Middle frontal gyrus (tissue), 1 donor: Measurements from ENCODE around the gene IGSF22.

Experiments used
- DNase-seq: peaks from one replicate; pipeline ENCODE4 v3.0.0-alpha.2; 2015; ENCODE audit warnings: low spot score; ENCODE audit errors: extremely low spot score

Gene IGSF22

DNA sequence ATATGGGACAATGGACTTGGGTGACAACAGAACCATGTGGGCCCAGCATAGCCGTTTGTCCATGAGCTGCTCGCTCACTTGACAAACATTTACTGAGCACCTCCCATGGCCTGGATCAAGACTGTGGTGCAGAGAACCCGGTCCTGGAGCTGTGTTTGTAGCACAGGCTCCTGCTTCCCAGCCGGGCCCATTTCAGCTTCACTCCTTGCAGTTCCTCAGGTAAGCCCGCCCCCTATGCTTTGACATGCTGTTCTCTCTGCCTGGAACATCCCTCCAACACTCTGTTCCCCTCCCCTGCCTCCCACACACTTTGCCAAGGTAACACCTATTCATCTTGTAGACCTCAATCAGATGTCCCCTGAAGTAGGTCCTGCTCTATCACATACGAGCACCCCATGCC lies 19.3 kb upstream of the IGSF22 start:
- no peak for DNase-seq

DNA sequence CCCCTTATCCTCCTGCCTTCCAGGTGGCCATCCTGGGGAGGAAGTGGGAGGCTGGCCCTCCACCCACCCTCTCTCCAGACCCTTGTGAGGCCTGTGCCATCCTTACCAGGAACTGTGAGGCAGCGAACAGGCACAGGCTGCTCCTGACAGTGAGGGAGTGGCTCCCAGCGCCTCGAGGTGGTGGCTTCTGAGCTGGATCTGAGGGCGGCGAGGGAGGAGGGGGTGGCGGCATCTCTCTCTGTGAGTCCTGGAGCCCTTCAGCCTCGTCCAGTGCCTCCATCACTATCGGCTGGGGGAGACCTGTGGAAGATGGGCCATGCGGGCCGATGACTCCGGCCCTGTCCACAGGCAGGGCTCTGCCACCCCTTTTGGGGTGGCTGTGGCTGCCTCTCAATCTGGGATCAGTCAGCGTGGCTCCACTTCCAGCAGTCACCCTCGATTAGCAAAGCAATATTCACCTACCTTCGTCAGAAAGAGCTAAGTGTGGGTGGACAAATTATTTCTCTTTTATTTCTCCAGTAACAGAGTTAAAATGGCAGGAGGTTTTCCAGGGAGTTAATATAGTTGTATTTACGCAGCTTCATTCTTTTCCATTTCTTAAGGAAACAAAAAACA lies 18.0 kb upstream of the IGSF22 start:
- no peak for DNase-seq

DNA sequence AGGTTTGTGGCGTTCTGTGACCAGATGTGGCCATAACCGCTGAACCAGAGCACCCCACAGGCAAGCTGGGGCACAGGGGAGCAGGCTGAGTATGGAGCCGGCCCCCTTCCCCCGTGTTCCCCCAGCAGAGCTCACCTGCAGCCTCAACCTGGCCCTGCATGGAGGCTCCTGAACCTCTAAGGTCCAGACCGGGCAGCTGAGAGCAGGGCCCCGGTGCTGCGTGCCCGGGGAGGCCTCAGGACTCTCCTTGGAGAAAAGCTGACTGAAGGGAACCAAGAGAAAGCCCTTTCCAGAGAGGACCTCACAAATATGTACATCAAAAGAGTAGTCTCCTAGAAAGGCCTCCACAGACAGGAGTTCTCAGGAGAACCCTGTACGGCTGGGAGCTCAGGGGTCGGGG lies 17.4 kb upstream of the IGSF22 start:
- DNase-seq, result no peak

DNA sequence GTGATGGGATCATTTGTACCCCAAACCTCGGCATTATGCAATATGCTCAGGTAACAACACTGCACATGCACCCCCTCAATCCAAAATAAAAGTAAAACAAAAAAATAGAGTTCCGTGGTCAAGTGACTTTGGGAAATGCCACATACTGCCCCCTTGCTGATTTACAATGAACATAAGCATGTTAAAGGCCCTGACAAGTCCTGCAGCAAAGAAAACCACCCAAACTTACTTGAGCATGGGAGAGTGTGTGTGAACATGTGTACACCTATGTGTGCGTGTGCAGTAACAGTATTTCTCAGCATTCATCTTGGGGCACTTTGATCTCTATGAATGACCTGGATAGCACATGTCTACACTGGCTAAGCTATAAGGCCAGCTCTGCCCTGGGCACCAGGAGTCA lies 15.8 kb upstream of the IGSF22 start:
- no peak for DNase-seq

DNA sequence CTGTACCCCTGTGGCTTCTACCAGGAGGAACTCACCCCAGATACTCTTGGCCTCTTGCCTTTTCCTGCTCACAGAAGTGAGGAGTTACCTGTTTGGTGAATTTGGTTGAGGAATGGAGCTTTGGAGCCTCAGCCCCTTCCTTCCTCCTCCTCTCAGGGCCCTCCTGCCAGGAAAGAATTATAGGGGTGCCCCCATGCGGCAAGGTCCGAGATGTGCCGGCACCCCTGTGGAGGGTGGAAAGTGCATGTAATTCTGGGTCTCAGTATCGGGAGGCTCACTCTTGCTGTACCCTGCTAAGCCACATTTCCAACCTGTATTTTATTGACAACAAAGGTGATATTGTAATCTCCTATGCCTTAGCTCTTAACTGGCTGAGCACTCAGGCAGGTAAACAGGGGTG lies 13.7 kb upstream of the IGSF22 start:
- no peak for DNase-seq

DNA sequence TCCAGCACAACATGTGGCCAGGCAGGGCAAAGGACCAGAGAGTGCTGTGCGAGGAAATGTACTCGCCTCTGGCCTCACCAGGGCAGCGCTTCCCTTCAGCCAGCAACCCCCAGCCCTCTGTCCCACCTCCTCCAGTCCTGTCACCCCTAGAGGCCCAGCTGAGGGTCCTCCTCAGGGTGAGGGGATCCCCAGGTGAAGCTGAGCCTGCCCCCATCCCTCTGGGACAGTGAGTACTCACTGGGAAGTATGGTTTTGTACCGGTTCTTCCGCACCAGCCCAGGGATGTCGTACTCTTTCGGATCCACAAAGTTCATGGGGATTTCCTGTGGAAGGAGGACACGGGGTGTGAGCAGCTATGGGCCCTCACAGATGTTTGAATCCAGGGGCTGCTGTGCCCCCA lies 11.7 kb upstream of the IGSF22 start:
- no peak for DNase-seq

DNA sequence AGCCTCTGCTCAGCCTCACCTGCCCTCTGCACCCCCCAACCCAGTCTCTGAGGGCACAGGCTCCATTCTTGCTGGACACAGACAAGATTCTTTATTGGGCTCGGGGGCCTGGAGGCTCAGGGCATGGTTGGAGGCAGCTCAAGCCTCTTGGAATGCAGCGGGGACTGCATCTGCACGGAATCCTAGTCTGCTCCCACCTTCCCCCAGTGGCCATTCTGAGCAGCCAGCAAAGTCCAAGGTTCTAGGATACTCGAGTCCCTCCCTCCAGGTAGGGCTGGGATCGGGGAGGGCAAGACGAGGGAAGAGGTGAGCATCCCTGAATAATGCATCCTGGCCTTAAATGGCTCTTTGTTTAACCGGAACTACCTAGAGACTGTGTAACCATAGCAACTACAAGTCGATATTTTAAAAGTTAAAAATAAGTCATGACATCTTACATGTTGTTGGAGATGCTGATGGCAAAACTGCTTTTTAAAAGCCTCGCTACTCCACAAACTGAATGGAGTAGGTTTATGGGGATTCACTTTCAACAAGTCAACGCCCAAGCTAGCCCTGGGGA lies 10.7 kb upstream of the IGSF22 start:
- DNase-seq, result no peak

DNA sequence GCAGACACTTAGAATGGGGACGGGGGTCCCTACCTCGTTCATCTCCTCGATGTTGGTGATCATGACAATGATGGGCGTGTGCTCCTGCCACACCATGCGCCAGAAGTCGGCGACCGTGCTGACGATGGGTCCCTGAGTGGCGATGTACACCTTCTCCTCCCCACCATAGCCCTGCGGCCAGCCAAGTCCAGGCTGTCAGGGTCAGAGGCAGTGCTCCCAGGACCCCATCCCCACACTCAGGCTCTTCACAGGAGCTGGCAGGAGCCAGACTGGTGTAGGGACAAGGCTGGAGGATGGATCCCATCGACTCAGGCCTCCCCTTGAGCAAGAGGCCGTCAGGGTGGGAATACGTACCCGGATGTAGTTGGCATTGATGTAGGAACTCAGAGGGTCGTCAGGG lies 7.2 kb upstream of the IGSF22 start:
- DNase-seq, result no peak

DNA sequence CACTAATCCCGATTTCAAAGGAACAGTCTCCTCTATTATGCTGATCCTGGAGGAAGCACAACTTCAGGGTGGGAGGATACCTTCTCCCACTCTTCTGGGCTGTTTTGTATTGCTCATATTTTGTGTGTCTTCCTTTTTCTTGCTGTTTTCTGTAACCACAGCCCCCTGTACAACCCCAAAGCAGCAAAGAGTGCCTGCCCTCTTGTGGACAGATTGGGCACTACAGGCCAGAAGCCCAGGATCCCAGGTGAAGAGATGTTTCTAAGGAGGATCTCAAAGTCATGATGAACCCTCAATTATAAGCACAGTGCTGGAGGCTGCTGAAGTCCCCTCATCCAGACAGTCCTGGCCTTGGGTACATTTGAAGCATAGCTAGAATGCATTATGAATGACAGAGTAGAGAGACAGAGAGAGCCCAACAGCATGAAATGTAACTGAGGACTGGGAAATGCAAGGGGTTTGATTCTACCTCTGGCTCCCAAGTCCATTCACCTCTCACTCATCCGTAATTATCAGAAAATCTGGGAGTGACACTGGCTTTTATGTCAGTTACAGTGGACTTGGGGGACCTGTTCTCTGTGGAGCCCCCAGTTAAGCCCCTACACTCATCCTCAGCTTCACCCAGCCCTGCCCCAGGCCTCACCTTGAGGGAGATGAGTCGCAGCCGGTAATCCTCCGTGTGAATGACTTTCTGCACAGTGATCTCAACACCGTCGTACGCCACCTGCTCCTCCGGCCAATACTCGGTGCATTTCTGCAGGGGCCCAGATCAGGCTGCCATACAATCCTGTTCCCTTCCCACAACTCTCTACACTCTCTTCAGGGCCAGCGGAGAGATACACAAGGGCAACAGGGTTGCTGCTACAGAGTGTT lies 6.2 kb upstream of the IGSF22 start:
- DNase-seq, result no peak

DNA sequence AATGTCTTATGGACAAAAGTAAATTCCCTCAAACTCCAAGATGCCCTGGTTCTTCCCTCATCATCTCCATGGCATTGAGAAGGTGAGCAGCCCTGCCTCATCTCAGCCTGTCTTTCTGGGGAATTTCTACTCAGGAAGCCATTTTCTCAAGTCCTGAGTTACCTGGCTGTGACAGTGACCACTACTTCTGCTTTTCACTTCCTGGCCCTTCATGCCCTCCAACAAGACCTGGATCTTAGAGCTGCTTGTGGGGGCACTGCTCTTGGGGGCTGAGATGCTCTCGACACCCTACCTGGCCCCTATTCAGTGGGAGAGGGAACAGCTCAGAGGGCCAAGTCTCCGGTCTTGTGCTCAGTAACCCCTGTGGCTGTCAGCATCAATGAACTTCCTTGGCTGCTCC lies 5.5 kb upstream of the IGSF22 start:
- no peak for DNase-seq

DNA sequence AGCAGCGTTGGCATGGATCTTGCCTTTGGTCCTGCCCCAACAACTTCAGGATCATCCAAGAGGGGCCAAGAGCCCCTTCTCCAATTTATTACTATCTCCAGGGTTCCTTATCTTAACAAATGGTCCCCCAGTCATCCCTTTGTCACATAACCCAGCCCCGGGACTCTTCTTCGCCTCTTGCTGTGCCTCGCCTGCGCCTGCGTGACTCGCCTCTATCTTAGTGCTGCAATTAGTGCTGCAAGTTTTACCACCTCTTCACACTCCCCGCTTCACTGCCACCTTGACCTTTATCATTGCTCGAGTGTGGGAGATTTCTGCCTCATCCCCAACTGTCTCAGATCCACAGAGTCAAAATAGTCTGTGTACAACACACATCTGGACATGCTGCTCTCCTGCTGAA lies 4.0 kb upstream of the IGSF22 start:
- DNase-seq, result no peak

DNA sequence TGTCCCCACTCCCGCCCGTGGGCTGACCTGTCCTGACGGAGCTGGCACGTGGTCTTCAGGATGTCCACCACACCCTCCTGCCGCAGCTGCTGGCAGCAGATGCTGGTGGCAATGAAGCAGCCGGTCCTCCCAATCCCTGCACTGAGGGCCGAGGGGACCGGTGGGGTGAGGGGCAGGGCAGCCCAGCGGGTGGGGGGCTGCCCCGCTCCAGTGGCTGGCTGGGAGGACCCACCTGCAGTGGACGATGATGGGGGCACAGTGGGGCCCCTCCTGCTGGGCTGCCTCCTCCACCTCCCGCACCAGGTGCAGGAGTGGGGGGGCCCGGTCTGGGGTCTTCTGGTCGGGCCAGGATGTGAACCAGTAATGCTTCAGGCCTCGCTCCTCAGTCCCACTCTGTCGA lies 3.4 kb upstream of the IGSF22 start:
- no peak for DNase-seq

DNA sequence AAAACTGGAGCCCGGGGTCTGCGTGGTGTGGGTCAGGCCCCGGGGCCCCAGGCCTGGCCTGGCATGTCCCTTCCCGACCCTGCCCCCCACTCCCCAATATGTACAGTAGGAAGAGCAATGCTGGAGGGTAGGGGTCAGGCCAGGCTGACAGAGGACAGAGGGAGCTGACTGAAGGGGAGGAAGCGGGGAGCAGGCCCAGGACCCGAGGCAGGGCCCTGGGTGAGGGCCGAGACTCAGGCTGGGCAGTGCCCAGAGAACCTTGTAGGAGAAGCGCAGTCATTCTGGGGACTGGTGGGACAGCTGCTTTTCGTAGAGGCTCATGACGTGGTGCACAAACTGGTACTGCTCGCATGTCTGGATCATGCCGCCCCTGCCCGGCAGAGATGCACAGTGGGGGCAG lies 2.7 kb upstream of the IGSF22 start:
- DNase-seq, result no peak

DNA sequence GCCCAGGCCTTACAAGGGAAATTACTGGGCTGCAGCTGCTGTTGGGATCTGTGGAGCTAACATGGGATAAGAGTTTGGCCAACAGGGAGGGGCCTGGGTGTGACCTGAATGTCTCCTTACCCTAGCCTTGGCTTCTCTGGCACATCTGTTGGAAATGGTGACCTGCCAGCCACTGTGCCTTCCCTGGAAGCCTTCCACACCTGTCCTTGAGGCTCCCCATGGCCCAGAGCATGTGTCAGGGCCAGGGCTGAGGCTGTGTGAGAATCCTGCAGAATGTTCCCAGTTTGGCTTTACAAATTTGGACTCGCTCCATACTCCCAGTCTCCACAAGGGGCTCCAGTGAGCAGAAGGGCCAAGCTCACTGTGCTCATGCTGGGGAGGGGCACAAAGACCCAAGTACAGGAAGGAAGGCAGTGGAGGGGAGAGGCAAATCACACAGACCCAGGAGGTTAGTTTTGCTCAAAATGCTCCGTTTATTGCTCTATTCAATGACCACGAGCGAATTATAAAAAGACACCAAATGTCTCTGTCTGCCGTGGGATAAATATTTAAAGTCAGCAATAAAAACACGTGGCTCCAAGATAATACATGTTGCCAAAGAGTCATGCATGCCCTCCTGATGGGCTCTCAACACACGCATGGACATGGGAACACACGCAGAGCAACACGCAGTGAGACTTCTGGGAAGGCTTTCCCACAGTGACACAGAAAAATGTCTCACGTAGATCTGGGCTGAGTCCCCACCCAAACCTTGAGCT lies 1.7 kb upstream of the IGSF22 start:
- DNase-seq, result no peak

DNA sequence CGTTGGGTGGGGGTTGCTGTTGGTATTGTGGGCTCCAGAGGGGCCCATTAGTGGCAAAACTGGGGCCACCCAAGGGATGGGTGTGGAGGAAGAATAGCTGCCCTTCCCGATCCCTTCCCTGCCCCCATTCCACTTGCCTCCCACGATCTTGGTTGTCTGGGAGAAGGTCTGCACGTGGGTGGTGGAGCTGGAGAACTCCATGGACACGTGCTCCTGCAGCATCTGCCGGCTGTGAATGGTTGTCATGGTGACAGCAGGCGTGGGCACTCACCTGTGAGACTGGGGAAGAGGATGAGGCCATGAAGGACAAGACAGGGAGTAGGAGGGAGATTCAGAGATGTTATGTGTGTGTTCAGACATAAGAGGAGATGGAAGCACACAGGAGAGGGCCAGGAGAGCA lies 2.0 kb downstream of the IGSF22 start:
- peak; percentile 53 for DNase-seq

DNA sequence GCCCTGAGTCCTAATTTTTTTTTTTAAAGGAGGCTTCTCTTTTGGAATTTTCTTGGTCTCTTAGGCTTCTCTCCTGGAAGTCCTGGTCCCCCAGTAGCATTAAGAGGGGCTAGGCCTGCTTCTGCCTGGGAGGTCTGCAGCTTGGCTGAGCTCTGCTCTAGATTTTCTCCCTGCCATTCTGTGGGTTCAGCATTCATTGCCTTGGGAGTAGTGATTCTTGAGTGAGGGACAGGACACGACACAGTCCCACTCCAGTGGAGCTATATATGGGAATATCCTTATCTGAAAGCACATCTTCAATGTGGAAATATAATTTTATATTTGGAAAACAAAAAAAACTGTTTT lies 3.7 kb downstream of the IGSF22 start:
- no peak for DNase-seq

DNA sequence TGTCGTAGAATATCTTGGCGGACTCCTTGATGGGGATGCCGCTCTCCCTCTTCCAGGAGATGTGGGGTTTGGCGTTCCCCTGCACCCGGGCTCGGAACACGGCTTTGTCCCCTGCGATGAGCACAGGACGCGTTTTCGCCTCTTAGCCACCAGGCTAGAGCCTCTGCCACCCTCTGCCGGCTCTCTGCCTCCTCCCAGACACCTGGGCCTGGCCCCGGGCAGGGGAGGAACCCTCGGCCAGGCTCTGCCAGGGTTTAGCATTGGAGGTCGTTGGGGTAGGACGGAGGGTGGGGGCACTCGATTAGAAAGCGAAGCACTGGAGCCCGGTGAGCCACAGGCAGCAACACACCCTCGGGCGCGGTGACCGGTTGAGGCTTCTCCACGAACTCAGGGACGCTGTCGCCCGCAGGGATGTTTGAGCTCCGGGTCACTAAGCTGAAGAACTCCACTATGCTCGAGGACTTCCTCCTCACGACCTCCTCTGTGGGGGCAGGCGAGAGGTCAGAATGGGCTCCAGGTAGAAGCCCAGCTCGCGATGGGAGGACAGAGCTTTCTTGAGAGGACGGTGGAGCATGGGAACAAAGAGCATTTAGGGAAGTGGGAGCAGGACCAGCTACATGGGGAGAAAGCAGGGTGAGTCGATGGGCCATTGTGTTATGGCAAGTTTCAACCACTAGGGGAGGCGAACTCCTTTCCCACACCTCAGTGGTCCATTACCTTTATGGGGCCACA lies 4.3 kb downstream of the IGSF22 start:
- no peak for DNase-seq

DNA sequence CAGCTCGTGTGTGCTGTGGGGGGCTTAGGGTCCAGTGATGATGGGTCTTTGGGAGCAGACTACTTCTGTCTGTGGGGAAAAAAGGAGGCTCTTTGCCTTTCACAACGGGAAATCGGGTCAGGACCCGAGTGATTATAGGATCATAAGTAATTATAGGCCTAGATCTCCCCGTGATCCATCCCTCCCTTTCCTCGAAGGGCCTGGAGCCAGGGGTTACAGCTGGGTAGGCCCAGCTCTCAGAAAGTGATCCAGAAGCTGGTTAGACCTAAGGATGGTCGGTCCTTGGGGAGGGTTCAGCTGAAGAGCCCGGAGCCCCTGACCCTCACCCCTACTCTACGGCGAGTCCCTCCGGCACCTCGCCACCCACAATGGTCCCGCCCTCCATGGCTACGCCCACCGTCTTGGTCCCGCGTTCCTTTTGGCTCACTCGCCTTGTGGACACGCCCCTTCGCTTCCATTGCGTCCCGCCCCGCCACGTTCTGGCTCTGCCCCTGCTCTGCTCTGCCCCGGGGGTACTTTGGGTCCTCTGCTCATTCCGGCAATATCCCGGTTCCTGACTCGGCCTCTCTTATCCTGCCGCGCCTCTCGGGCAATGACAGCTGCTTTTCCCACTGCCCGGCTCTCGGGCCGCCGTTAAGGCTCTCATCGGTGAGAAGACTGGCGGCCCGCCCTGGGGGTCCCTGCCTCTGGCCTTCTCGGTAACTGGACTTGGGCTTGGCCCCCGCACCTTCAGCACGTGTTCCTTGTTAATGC lies 5.0 kb downstream of the IGSF22 start:
- DNase-seq, result no peak

DNA sequence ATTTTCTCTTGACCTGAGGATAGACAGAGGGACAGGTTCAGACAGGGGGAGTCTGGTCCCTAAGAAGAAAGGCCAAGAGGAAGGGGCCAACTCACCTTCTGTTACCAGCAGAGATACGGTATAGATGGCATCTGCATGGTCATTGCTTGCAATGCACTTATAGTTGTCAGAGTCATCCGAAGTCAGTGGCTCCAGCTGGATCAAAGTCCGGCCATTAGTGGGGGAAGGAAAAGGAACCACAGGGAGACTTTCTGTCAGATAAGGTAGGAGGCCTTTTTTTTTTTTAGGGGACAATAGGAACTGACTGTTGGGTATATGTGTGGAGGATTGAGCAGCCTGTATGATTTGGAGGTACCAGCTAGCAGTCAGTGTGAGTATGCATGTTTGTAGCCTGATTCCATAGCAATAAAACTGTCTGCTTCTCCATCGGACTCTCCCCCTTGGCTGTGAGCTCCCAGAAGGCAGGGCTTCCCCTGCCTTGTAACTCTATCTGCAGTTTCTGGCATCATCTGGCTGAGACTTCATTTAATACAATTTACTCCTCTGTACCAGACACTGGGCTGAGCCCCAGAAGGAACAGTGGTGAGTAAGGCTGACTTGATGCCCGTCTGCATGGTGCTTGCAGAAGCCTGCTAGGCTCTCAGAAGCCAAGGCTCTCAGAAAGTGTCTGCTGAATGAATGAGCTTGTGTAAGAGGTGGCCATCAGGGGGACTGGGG lies 5.7 kb downstream of the IGSF22 start:
- peak; percentile 61 for DNase-seq

DNA sequence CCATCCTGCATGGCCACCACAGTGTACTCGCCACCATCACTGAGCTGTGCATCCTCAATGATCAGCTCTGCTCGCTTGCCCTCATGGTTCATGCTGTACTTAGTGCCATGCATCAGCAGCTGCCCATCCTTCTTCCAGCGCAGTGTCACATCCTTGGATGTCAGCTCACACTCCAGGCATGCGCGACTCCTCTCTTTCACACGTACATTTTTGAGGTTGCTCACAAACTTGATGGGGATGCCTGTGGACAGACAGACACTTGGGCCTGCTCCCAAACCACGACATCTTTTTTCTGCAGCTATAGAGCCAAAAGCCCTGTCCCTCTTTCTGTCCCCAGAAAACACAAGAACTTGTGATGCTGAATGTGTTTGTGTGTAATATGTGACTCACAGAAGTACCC lies 10.5 kb downstream of the IGSF22 start:
- DNase-seq, result no peak
